Medulla oblongata (tissue), 1 donor: ENCODE measurements around the gene CLTCL1.

Source experiments
- DNase-seq: peaks from one replicate; pipeline ENCODE4 v3.0.0-alpha.2; 2015; ENCODE audit errors: extremely low spot score

CLTCL1 gene

GRCh38 chr22:19132153-19132552 is 159.4 kb downstream of the CLTCL1 start:
- no peak for DNase-seq

GRCh38 chr22:19131685-19132015 is 159.9 kb downstream of the CLTCL1 start:
- DNase-seq = no peak

- peak; percentile 54 for DNase-seq
These were observed 160.4 kb downstream of the CLTCL1 start, which contains the start of gene TSSK2 for GRCh38 chr22:19130959-19131684. TSS of gene TSSK2 (plus strand) at chr22:19131308. CDS start at chr22:19131400, 92 bp downstream.

- no peak for DNase-seq
These were observed 161.6 kb downstream of the CLTCL1 start for GRCh38 chr22:19129871-19130270.
